GM12878 (cell line): ENCODE results near the gene MXRA7. TPM values are rescaled to one million over a fixed set of nuclear protein-coding genes. Genes with fewer than 3 reads are reported as not detected.

Source experiments
- BCLAF1 ChIP-seq: fragments of 450-650 bp; IDR thresholded peaks from 2 replicates; pipeline ENCODE4 v1.6.1; 2017; ENCODE audit warnings: antibody characterized with exemption, mild to moderate bottlenecking, moderate library complexity
- ELK1 ChIP-seq: IDR thresholded peaks from 2 replicates; pipeline ENCODE4 v1.6.1; 2012; ENCODE audit warnings: low read depth, low read length, improper control_type of control experiment
- JUND ChIP-seq: IDR thresholded peaks from 2 replicates; pipeline ENCODE4 v1.6.1; 2012; ENCODE audit warnings: low read depth, mild to moderate bottlenecking, low read length, improper control_type of control experiment, moderate library complexity
- KDM1A ChIP-seq: fragments of 200-600 bp; sonication (generic); IDR thresholded peaks from 2 replicates; pipeline ENCODE4 v1.6.1; 2016; ENCODE audit warnings: borderline replicate concordance
- MTA3 ChIP-seq: IDR thresholded peaks from 2 replicates; pipeline ENCODE4 v1.6.1; 2012; ENCODE audit warnings: low read length, inconsistent platforms, borderline replicate concordance
- NKRF ChIP-seq: fragments of 450-650 bp; conservative IDR thresholded peaks from 2 replicates; pipeline ENCODE4 v1.6.1; 2017; ENCODE audit warnings: mild to moderate bottlenecking, moderate library complexity
- RB1 ChIP-seq: fragments of 450-650 bp; formaldehyde crosslinking; IDR thresholded peaks from 2 replicates; pipeline ENCODE4 v1.6.1; 2017; ENCODE audit warnings: mild to moderate bottlenecking, borderline replicate concordance
- TCF3 ChIP-seq: IDR thresholded peaks from 2 replicates; pipeline ENCODE4 v1.6.1; 2012; ENCODE audit warnings: low read depth, mild to moderate bottlenecking, low read length, borderline replicate concordance; ENCODE audit not compliant: insufficient read depth
- ZNF207 ChIP-seq: fragments of 450-650 bp; IDR thresholded peaks from 2 replicates; pipeline ENCODE4 v1.6.1; 2014; ENCODE audit warnings: antibody characterized with exemption, mild to moderate bottlenecking, borderline replicate concordance
- ZSCAN29 ChIP-seq: fragments of 450-650 bp; IDR thresholded peaks from 2 replicates; pipeline ENCODE4 v1.6.1; 2017; ENCODE audit warnings: mild to moderate bottlenecking, moderate library complexity
- polyA plus RNA-seq, 11 experiments: library from polyadenylated mRNA; depleted of rRNA in 4 of 11; unstranded in 6 of 11; stranded (reverse) in 5 of 11; fragments of >200 nt; fragmentation: Nextera tagmentation in 4 of 11; fragmentation: Illumina TruSeq in 1 of 11; extraction: Ambion mirVana in 4 of 11; extraction: Trizol in 1 of 11; gene quantifications; 1 replicate in 1 of 11; 2 replicates in 10 of 11; pipeline versions ENCODE4 v1.2.1 to v1.2.3, GENCODE V29; 2011 to 2016; ENCODE audit warnings: inconsistent platforms in 2 of 11, missing spikeins in 2 of 11, low read depth in 1 of 11
- total RNA-seq, 4 experiments: library from RNA; depleted of rRNA in 3 of 4; stranded (reverse); fragments of >200 nt in 3 of 4; fragmentation: Illumina TruSeq in 1 of 4; extraction: Trizol in 1 of 4; gene quantifications; 2 replicates each; pipeline versions ENCODE4 v1.2.1 to v1.2.3, GENCODE V29; 2013 to 2021

MXRA7 gene
- total and polyA plus RNA-seq, 10 of the 15 experiments (the other 5 are each of a cell fraction or from before 2014, with no cell fraction given), result 0.03 to 2.0 (median 0.33) TPM

GRCh38 chr17:76709077-76709950 is 1.5 kb downstream of the MXRA7 start (continued):
- no peak for TF ChIP-seq JUND
- no peak for TF ChIP-seq RB1
- TF ChIP-seq ELK1, result no peak
- TF ChIP-seq ZNF207, result no peak
- no peak for TF ChIP-seq BCLAF1
- TF ChIP-seq KDM1A, result no peak
- TF ChIP-seq MTA3, result no peak
- no peak for TF ChIP-seq NKRF
- no peak for TF ChIP-seq ZSCAN29
- no peak for TF ChIP-seq TCF3
